ENCODE data around the gene SHB. TPM values are rescaled to one million over a fixed set of nuclear protein-coding genes. Genes with fewer than 3 reads are reported as not detected.

The SHB gene
- total and polyA plus RNA-seq, 2 experiments from 2014 or later, result 20.8 to 48.3 TPM

DNA sequence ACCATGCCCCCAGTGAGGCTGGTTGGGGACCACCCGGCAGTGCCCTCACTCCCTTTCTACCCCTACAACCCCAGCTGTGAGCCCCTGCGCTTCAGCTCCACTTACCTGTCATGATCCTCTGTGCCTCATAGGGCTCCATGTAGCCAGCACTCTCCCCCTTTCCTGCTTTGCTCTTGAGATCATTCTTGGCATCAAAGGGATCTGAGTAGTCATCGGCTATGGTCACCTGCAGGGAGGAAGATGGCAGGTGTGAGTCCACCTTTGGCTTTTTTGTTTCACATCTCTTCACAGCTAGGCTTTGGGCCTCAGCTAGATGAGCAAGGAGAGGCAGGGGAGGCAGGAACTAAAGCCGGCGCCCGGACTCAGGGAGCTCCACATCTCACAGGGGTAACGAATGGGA is 53.1 kb downstream of the SHB start:
- TF ChIP-seq, protein P1, sequence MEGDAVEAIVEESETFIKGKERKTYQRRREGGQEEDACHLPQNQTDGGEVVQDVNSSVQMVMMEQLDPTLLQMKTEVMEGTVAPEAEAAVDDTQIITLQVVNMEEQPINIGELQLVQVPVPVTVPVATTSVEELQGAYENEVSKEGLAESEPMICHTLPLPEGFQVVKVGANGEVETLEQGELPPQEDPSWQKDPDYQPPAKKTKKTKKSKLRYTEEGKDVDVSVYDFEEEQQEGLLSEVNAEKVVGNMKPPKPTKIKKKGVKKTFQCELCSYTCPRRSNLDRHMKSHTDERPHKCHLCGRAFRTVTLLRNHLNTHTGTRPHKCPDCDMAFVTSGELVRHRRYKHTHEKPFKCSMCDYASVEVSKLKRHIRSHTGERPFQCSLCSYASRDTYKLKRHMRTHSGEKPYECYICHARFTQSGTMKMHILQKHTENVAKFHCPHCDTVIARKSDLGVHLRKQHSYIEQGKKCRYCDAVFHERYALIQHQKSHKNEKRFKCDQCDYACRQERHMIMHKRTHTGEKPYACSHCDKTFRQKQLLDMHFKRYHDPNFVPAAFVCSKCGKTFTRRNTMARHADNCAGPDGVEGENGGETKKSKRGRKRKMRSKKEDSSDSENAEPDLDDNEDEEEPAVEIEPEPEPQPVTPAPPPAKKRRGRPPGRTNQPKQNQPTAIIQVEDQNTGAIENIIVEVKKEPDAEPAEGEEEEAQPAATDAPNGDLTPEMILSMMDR (IDR thresholded peaks at IDR 0.05; ENCODE audit: poor library complexity), result no peak
- no peak for TF ChIP-seq EZH2phosphoT487 (IDR thresholded peaks at IDR 0.05; ENCODE audit: low read depth, severe bottlenecking, unreplicated experiment)
- no peak for TF ChIP-seq EZH2 (IDR thresholded peaks at IDR 0.05; ENCODE audit: borderline replicate concordance)
- Histone ChIP-seq H3K9me2 (replicated peaks; ENCODE audit: insufficient read depth) (no peaks in the 10 kb centered on the region), H3K4me3 (no peak overlapping the region), H4K20me1 (ENCODE audit: insufficient read depth, poor library complexity, severe bottlenecking) (no peaks in the 10 kb centered on the region), H3K27me3 (no peaks in the 10 kb centered on the region), H3K4me1 (ENCODE audit: insufficient read depth) (peaks cover 48% of the 10 kb centered on the region), H3K36me3 (replicated peaks; ENCODE audit: insufficient read depth, low read depth) (no peaks in the 10 kb centered on the region), H3K27ac (peak overlapping the region; percentile 87), H2AFZ (no peak overlapping the region), H3K9me3 (ENCODE audit: low read depth) (no peaks in the 10 kb centered on the region), H3K79me2 (peaks cover 78% of the 10 kb centered on the region), H3K4me2 (peak overlapping the region; percentile 40)
- 97% methylated on average over 7 of the region's 7 CpGs for WGBS (ENCODE audit: low lambda C conversion rate, missing lambda C conversion rate)
- DNase-seq (ENCODE audit: low spot score), result no peak

DNA sequence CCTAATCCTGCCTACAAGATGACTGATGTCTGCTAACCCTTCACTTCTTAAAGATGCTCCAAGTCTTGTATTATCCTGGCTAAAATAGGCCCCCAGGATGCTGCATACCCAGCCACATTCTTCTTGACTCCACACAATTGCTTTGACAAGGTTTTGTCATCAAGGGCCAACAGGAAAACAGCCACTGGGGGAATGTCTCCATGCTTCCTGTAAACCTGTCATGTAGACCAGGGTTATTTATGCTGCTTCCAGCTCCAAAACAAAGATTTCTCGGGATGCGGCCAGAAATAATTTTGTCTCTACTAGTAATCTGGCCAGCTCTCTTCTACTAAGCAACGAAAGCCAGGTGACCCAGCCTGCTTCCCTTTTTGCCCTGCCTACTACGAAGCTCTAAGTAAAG is 53.8 kb downstream of the SHB start:
- Histone ChIP-seq H3K36me3 (replicated peaks; ENCODE audit: insufficient read depth, low read depth) (no peaks in the 10 kb centered on the region), H3K27ac (no peak overlapping the region), H3K79me2 (peaks cover 78% of the 10 kb centered on the region)

GRCh38 chr9:38012767-38013450 is 56.1 kb downstream of the SHB start:
- Histone ChIP-seq H3K4me3 (no peak overlapping the region), H3K27ac (no peak overlapping the region), H3K4me2 (no peak overlapping the region), H3K27me3 (no peaks in the 10 kb centered on the region), H3K9me3 (ENCODE audit: low read depth) (no peaks in the 10 kb centered on the region), H3K79me2 (peaks cover 85% of the 10 kb centered on the region), H2AFZ (no peak overlapping the region), H4K20me1 (ENCODE audit: insufficient read depth, poor library complexity, severe bottlenecking) (no peaks in the 10 kb centered on the region), H3K36me3 (replicated peaks; ENCODE audit: insufficient read depth, low read depth) (no peaks in the 10 kb centered on the region), H3K4me1 (ENCODE audit: insufficient read depth) (peaks cover 41% of the 10 kb centered on the region), H3K9me2 (replicated peaks; ENCODE audit: insufficient read depth) (no peaks in the 10 kb centered on the region)
- WGBS (ENCODE audit: low lambda C conversion rate, missing lambda C conversion rate), result 95% methylated on average over 9 of the region's 9 CpGs
- DNase-seq (ENCODE audit: low spot score), result no peak
- TF ChIP-seq, protein P1 (IDR thresholded peaks at IDR 0.05; ENCODE audit: poor library complexity), result no peak
- TF ChIP-seq EZH2phosphoT487 (IDR thresholded peaks at IDR 0.05; ENCODE audit: low read depth, severe bottlenecking, unreplicated experiment), result no peak
- no peak for TF ChIP-seq EZH2 (IDR thresholded peaks at IDR 0.05; ENCODE audit: borderline replicate concordance)

More for the DNA sequence above, 53.8 kb downstream of the SHB start:
- Histone ChIP-seq H3K9me2 (replicated peaks; ENCODE audit: insufficient read depth) (no peaks in the 10 kb centered on the region), H4K20me1 (ENCODE audit: insufficient read depth, poor library complexity, severe bottlenecking) (no peaks in the 10 kb centered on the region), H3K27me3 (no peaks in the 10 kb centered on the region), H2AFZ (no peak overlapping the region), H3K4me2 (no peak overlapping the region), H3K4me3 (no peak overlapping the region), H3K4me1 (ENCODE audit: insufficient read depth) (peaks cover 45% of the 10 kb centered on the region), H3K9me3 (ENCODE audit: low read depth) (no peaks in the 10 kb centered on the region)
- no peak for DNase-seq (ENCODE audit: low spot score)
- TF ChIP-seq EZH2phosphoT487 (IDR thresholded peaks at IDR 0.05; ENCODE audit: low read depth, severe bottlenecking, unreplicated experiment), result no peak
- no peak for TF ChIP-seq EZH2 (IDR thresholded peaks at IDR 0.05; ENCODE audit: borderline replicate concordance)
- TF ChIP-seq, protein P1 (IDR thresholded peaks at IDR 0.05; ENCODE audit: poor library complexity), result no peak
- WGBS (ENCODE audit: low lambda C conversion rate, missing lambda C conversion rate), result 67% methylated on average over 4 of the region's 4 CpGs
